Keratinocyte (primary cell): Measurements from ENCODE around the gene SCAMP1.
A peak's percentile ranks its signal among the peaks of the same experiment; 100 is the strongest.

ENCODE experiments used
- EZH2 ChIP-seq: IDR thresholded peaks from one replicate; pipeline ENCODE4 v1.6.1; 2012; ENCODE audit warnings: inconsistent platforms, mild to moderate bottlenecking, low read length, moderate library complexity
- TF ChIP-seq, protein P1 (sequence below), 3 experiments: IDR thresholded peaks in 1 of 3; conservative IDR thresholded peaks in 1 of 3; optimal IDR thresholded peaks in 1 of 3; 2 replicates in 2 of 3; 3 replicates in 1 of 3; pipeline versions ENCODE3 to v1.5.1; 2011; ENCODE audit warnings: low read length in 3 of 3, mild to moderate bottlenecking in 3 of 3, moderate library complexity in 2 of 3, control low read depth in 1 of 3, inconsistent platforms in 1 of 3; ENCODE audit not compliant: insufficient read depth in 2 of 3; ENCODE audit errors: extremely low read depth in 1 of 3

DNA sequence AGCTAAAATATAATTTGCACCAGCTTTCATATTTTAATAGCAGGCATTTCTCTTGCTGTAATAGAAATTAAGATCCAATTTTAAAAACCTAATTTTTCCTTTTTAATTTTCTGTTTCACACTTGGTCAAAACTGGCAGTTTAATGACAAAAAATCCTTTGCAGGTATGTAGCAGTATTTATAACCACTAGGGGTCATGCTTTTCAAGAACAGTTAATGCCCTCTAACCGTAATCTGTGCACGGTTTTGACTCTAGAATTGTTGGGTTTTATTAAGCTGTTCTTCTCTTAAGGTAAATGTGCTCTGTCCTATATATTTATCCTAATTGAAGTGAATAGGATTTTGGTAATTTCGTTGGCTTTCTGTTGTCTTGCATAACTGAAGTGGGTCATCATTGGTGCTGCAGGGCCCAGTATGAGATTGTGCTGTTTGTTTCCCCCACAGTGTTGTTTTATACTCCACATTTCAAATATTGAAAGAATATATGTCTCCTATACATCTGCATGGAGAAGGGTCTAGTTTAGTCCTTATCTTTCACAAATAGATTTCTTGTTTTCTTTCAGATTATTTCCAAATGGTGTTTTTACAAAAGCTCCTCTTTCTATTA lies 107.4 kb downstream of the SCAMP1 start:
- TF ChIP-seq, protein P1, sequence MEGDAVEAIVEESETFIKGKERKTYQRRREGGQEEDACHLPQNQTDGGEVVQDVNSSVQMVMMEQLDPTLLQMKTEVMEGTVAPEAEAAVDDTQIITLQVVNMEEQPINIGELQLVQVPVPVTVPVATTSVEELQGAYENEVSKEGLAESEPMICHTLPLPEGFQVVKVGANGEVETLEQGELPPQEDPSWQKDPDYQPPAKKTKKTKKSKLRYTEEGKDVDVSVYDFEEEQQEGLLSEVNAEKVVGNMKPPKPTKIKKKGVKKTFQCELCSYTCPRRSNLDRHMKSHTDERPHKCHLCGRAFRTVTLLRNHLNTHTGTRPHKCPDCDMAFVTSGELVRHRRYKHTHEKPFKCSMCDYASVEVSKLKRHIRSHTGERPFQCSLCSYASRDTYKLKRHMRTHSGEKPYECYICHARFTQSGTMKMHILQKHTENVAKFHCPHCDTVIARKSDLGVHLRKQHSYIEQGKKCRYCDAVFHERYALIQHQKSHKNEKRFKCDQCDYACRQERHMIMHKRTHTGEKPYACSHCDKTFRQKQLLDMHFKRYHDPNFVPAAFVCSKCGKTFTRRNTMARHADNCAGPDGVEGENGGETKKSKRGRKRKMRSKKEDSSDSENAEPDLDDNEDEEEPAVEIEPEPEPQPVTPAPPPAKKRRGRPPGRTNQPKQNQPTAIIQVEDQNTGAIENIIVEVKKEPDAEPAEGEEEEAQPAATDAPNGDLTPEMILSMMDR (optimal IDR thresholded peaks at IDR 0.05 in 1 of 3, IDR thresholded peaks at IDR 0.05 in 1 of 3, conservative IDR thresholded peaks at IDR 0.05 in 1 of 3; ENCODE audit: extremely low read depth in 1 of 3, insufficient read depth in 2 of 3, low read length in 3 of 3) = peak in 2 of 3 experiments; percentile 51 to 60
- TF ChIP-seq EZH2 = no peak
